ENCODE measurements around the gene JMJD7. TPM values are rescaled to one million over a fixed set of nuclear protein-coding genes. Genes with fewer than 3 reads are reported as not detected.

Gene JMJD7
- total RNA-seq, 1 donor from 2014 or later: 13.8 TPM

GRCh38 chr15:41838400-41838897 is 10.6 kb downstream of the JMJD7 start, which contains the start of gene PLA2G4B:
Gene PLA2G4B, plus strand, starts transcription at chr15:41838847. Its CDS starts 67 bp downstream, at chr15:41838914.
- DNase-seq (ENCODE audit: low spot score): no peak
- Mint-ChIP-seq H3K27ac (ENCODE audit: unreplicated experiment) (no peak within 1 kb of the TSS), H3K36me3 (ENCODE audit: low read depth, unreplicated experiment) (peaks cover 7% of the 10 kb centered on the region), H3K4me3 (ENCODE audit: unreplicated experiment) (no peak within 1 kb of the TSS), H3K9me3 (ENCODE audit: unreplicated experiment) (no peaks in the 10 kb centered on the region), H3K27me3 (ENCODE audit: unreplicated experiment) (peaks cover 7% of the 10 kb centered on the region), H3K4me1 (ENCODE audit: unreplicated experiment) (no peaks in the 10 kb centered on the region)
- TF ChIP-seq, protein P1, sequence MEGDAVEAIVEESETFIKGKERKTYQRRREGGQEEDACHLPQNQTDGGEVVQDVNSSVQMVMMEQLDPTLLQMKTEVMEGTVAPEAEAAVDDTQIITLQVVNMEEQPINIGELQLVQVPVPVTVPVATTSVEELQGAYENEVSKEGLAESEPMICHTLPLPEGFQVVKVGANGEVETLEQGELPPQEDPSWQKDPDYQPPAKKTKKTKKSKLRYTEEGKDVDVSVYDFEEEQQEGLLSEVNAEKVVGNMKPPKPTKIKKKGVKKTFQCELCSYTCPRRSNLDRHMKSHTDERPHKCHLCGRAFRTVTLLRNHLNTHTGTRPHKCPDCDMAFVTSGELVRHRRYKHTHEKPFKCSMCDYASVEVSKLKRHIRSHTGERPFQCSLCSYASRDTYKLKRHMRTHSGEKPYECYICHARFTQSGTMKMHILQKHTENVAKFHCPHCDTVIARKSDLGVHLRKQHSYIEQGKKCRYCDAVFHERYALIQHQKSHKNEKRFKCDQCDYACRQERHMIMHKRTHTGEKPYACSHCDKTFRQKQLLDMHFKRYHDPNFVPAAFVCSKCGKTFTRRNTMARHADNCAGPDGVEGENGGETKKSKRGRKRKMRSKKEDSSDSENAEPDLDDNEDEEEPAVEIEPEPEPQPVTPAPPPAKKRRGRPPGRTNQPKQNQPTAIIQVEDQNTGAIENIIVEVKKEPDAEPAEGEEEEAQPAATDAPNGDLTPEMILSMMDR (IDR thresholded peaks at IDR 0.05; ENCODE audit: unreplicated experiment): no peak

- DNase-seq (ENCODE audit: low spot score): no peak
- Mint-ChIP-seq H3K27ac (ENCODE audit: unreplicated experiment) (no peak overlapping the region), H3K36me3 (ENCODE audit: low read depth, unreplicated experiment) (peaks cover 4% of the 10 kb centered on the region), H3K4me3 (ENCODE audit: unreplicated experiment) (no peak overlapping the region), H3K27me3 (ENCODE audit: unreplicated experiment) (peaks cover 5% of the 10 kb centered on the region), H3K9me3 (ENCODE audit: unreplicated experiment) (no peaks in the 10 kb centered on the region), H3K4me1 (ENCODE audit: unreplicated experiment) (no peaks in the 10 kb centered on the region)
- TF ChIP-seq, protein P1 (IDR thresholded peaks at IDR 0.05; ENCODE audit: unreplicated experiment): no peak
These were observed 12.0 kb downstream of the JMJD7 start for GRCh38 chr15:41839781-41840491.

DNA sequence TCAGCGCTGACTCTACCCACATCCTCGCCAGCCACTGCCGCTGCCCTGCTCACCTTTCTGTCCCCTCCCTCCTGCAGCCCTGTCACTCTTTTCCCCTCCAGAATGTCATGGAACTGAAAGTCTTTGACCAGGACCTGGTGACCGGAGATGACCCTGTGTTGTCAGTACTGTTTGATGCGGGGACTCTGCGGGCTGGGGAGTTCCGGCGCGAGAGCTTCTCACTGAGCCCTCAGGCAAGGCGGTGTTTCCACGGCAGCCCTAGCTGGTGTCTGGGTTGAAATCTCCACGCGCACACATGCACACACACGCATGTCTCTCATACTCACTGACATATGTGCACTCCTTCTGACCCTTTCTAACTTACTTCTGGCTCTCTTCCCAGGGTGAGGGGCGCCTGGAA is 12.8 kb downstream of the JMJD7 start:
- Mint-ChIP-seq H3K27ac (ENCODE audit: unreplicated experiment) (no peak overlapping the region), H3K4me1 (ENCODE audit: unreplicated experiment) (no peaks in the 10 kb centered on the region), H3K9me3 (ENCODE audit: unreplicated experiment) (no peaks in the 10 kb centered on the region)

DNA sequence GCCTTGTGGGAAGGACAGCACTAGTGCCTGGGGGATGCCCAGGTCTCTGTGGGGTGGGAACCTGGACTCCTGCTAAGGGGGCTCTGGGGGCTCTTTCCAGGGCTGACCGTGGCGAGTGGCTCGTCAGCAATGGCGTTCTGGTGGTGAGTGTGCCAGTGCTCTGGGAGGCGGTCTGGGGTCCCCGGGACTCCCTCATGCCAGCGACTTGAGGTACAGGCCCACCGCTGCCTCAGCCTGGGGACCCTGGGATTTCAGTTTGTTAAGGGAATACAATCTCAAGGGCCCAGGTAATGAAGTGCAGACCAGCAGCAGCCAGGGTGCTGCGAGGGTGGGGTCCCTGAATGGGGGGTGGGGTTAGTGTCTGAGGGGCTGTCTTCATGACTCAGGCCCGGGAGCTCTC is 13.2 kb downstream of the JMJD7 start:
- no peak for DNase-seq (ENCODE audit: low spot score)
- TF ChIP-seq, protein P1 (IDR thresholded peaks at IDR 0.05; ENCODE audit: unreplicated experiment): no peak
- H3K27ac Mint-ChIP-seq (ENCODE audit: unreplicated experiment): no peak overlapping the region
- peaks cover 5% of the 10 kb centered on the region for H3K27me3 Mint-ChIP-seq (ENCODE audit: unreplicated experiment)
- no peaks in the 10 kb centered on the region for H3K4me1 Mint-ChIP-seq (ENCODE audit: unreplicated experiment)
- peaks cover 5% of the 10 kb centered on the region for H3K36me3 Mint-ChIP-seq (ENCODE audit: low read depth, unreplicated experiment)
- no peak overlapping the region for H3K4me3 Mint-ChIP-seq (ENCODE audit: unreplicated experiment)
- no peaks in the 10 kb centered on the region for H3K9me3 Mint-ChIP-seq (ENCODE audit: unreplicated experiment)

More for the DNA sequence above, 12.8 kb downstream of the JMJD7 start:
- TF ChIP-seq, protein P1 (IDR thresholded peaks at IDR 0.05; ENCODE audit: unreplicated experiment): no peak
- Mint-ChIP-seq H3K36me3 (ENCODE audit: low read depth, unreplicated experiment) (peaks cover 4% of the 10 kb centered on the region), H3K27me3 (ENCODE audit: unreplicated experiment) (peaks cover 5% of the 10 kb centered on the region), H3K4me3 (ENCODE audit: unreplicated experiment) (no peak overlapping the region)
- no peak for DNase-seq (ENCODE audit: low spot score)

DNA sequence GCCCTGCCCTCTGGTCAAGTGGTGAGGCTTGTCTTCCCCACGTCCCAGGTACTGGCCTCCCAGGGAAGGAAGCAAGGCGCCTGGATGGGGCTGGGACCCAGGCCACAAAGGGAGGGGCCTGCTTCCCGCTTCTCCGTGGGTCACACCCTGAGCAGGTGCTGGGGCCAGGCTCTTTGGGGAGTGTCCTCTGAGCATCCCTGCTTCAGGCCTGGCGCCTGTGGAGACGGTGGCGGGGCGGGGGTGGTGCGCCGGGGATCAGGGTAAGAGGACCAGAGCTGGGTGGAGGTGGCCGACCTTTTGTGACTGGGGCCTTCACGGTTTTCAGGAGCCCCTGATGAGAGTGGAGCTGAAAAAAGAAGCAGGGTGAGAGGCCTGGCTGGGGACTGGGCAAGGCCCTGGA is 14.3 kb downstream of the JMJD7 start:
- H3K4me1 Mint-ChIP-seq (ENCODE audit: unreplicated experiment): no peaks in the 10 kb centered on the region
- no peak for DNase-seq (ENCODE audit: low spot score)
- H3K27me3 Mint-ChIP-seq (ENCODE audit: unreplicated experiment): peaks cover 1% of the 10 kb centered on the region
- TF ChIP-seq, protein P1 (IDR thresholded peaks at IDR 0.05; ENCODE audit: unreplicated experiment): no peak
- H3K9me3 Mint-ChIP-seq (ENCODE audit: unreplicated experiment): no peaks in the 10 kb centered on the region
- no peak overlapping the region for H3K4me3 Mint-ChIP-seq (ENCODE audit: unreplicated experiment)
- H3K36me3 Mint-ChIP-seq (ENCODE audit: low read depth, unreplicated experiment): peaks cover 8% of the 10 kb centered on the region
- H3K27ac Mint-ChIP-seq (ENCODE audit: unreplicated experiment): no peak overlapping the region

All from endothelial cell (in vitro differentiated cells).